GM19372 (cell line): ENCODE results near the gene KRT33B.
"Not testable (repeated sequence)": the region's sequence is repeated elsewhere in the genome, so short reads cannot be mapped to it uniquely, and the experiment has no call there.

Experiments
- ATAC-seq: cut with Tn5 transposase; IDR thresholded peaks from one replicate; pipeline ENCODE4 v1.9.1; 2021; ENCODE audit warnings: mild to moderate bottlenecking, low read depth, moderate library complexity; ENCODE audit not compliant: unreplicated experiment

The KRT33B gene

GRCh38 chr17:41394254-41394996, 24.8 kb upstream of the KRT33B start:
- no peak for ATAC-seq

GRCh38 chr17:41393826-41394225, 24.2 kb upstream of the KRT33B start:
- no peak for ATAC-seq

GRCh38 chr17:41393294-41393693, 23.7 kb upstream of the KRT33B start:
- no peak for ATAC-seq

- ATAC-seq = no peak
Measured at GRCh38 chr17:41392278-41392677, 22.7 kb upstream of the KRT33B start.

GRCh38 chr17:41391535-41391934, 21.9 kb upstream of the KRT33B start:
- no peak for ATAC-seq

- no peak for ATAC-seq
Measured at GRCh38 chr17:41390411-41390938, 20.9 kb upstream of the KRT33B start.

- ATAC-seq = no peak
Measured at GRCh38 chr17:41387670-41388069, 18.1 kb upstream of the KRT33B start.

- ATAC-seq = no peak
Measured at GRCh38 chr17:41386227-41386626, 16.6 kb upstream of the KRT33B start.

GRCh38 chr17:41383690-41384089, 14.1 kb upstream of the KRT33B start:
- no peak for ATAC-seq

GRCh38 chr17:41382394-41382793, 12.8 kb upstream of the KRT33B start:
- ATAC-seq = no peak

- ATAC-seq = not testable (repeated sequence)
Measured at GRCh38 chr17:41381943-41382342, 12.3 kb upstream of the KRT33B start, which contains the start of gene KRT34. KRT34 (minus strand) TSS chr17:41382306; CDS start chr17:41382246, 60 bp downstream.

- not testable (repeated sequence) for ATAC-seq
Measured at GRCh38 chr17:41380091-41380490, 10.5 kb upstream of the KRT33B start.

GRCh38 chr17:41377546-41377945, 7.9 kb upstream of the KRT33B start:
- ATAC-seq = no peak

- no peak for ATAC-seq
Measured at GRCh38 chr17:41369023-41369422, 590 bp downstream of the KRT33B start.

GRCh38 chr17:41367426-41368075, 2.1 kb downstream of the KRT33B start:
- no peak for ATAC-seq

GRCh38 chr17:41366070-41366469, 3.5 kb downstream of the KRT33B start:
- ATAC-seq = no peak

- ATAC-seq = no peak
Measured at GRCh38 chr17:41363881-41364280, 5.7 kb downstream of the KRT33B start.

GRCh38 chr17:41360296-41360995, 9.2 kb downstream of the KRT33B start:
- ATAC-seq = no peak

- ATAC-seq = no peak
Measured at GRCh38 chr17:41354536-41354935, 15.1 kb downstream of the KRT33B start.

GRCh38 chr17:41352597-41353366, 16.8 kb downstream of the KRT33B start:
- no peak for ATAC-seq
